Natural killer cell (primary cell): Measurements from ENCODE around the gene PPP1R9A. TPM values are rescaled to one million over a fixed set of nuclear protein-coding genes. Genes with fewer than 3 reads are reported as not detected.

Experiments
- ATAC-seq, 3 donors: fragments of 150-1000 bp in 2 of 3; fragments of 200-7000 bp in 1 of 3; cut with Tn5 transposase; 1 replicate in 1 of 3; 2 replicates in 2 of 3; pipeline ENCODE4 v1.10.0; 2021; ENCODE audit warnings: mild to moderate bottlenecking in 2 of 3, moderate library complexity in 2 of 3
- DNase-seq, 2 donors: peaks; one replicate each; pipeline versions ENCODE4 v3.0.0 to v3.0.0-alpha.2; 2013 to 2021; ENCODE audit warnings: mixed read lengths in 1 of 2
- H3K27ac ChIP-seq: one replicate; pipeline ENCODE4 v1.5.1; 2013; ENCODE audit warnings: mild to moderate bottlenecking, low read length
- H3K27me3 ChIP-seq: one replicate; pipeline ENCODE4 v1.6.1; 2013; ENCODE audit warnings: low read length; ENCODE audit not compliant: control insufficient read depth, insufficient read depth
- H3K36me3 ChIP-seq: one replicate; pipeline ENCODE4 v1.6.1; 2013; ENCODE audit warnings: low read length; ENCODE audit not compliant: control insufficient read depth, insufficient read depth
- H3K4me1 ChIP-seq: one replicate; pipeline ENCODE4 v1.6.1; 2013; ENCODE audit warnings: low read length; ENCODE audit not compliant: control insufficient read depth, insufficient read depth
- H3K4me3 ChIP-seq: one replicate; pipeline ENCODE4 v1.5.1; 2013; ENCODE audit warnings: low read length
- H3K9me3 ChIP-seq: one replicate; pipeline ENCODE4 v1.6.1; 2013; ENCODE audit warnings: low read length; ENCODE audit not compliant: control insufficient read depth, insufficient read depth
- H3K27ac Mint-ChIP-seq, 2 donors: one replicate each; pipeline ENCODE4 v1.8.0; 2022; ENCODE audit warnings: mild to moderate bottlenecking in 2 of 2, mixed read lengths in 2 of 2, moderate library complexity in 1 of 2
- H3K27me3 Mint-ChIP-seq, 2 donors: one replicate each; pipeline ENCODE4 v1.8.0; 2022; ENCODE audit warnings: low read depth in 2 of 2, mixed read lengths in 2 of 2
- H3K36me3 Mint-ChIP-seq: one replicate; pipeline ENCODE4 v1.8.0; 2022; ENCODE audit warnings: mixed read lengths
- H3K4me1 Mint-ChIP-seq, 2 donors: one replicate each; pipeline ENCODE4 v1.8.0; 2022; ENCODE audit warnings: mixed read lengths in 2 of 2
- H3K4me3 Mint-ChIP-seq: one replicate; pipeline ENCODE4 v1.8.0; 2022; ENCODE audit warnings: mild to moderate bottlenecking, moderate library complexity, mixed read lengths
- H3K9me3 Mint-ChIP-seq, 2 donors: one replicate each; pipeline ENCODE4 v1.8.0; 2022; ENCODE audit warnings: mixed read lengths in 2 of 2
- whole genome bisulfite sequencing: methylation state at CpG from one replicate; pipeline ENCODE4 v1.1.7; 2013; ENCODE audit warnings: missing lambda C conversion rate; ENCODE audit not compliant: insufficient coverage; 5-methylcytosine and 5-hydroxymethylcytosine counted together
- intact Hi-C: fragments of 100-400 bp; cut with micrococcal nuclease; formaldehyde crosslinking; loops from one replicate; pipeline ENCODE4 v1.14.2; 2022
- total RNA-seq, 4 donors: library from RNA; stranded (reverse); fragments of 120-200 nt in 1 of 4; gene quantifications; one replicate each; pipeline versions ENCODE4 v1.2.3 to v1.2.4, GENCODE V29; 2013 to 2022
- TF ChIP-seq, protein P1 (sequence below): fragments of 200-600 bp; IDR thresholded peaks from one replicate; pipeline ENCODE4 v1.8.0; 2022; ENCODE audit warnings: antibody characterized with exemption

Gene PPP1R9A
- total RNA-seq, 3 donors from 2014 or later (not counting 1 experiment from before 2014, with no cell fraction given) = 1.6 to 6.0 (median 2.0) TPM

DNA sequence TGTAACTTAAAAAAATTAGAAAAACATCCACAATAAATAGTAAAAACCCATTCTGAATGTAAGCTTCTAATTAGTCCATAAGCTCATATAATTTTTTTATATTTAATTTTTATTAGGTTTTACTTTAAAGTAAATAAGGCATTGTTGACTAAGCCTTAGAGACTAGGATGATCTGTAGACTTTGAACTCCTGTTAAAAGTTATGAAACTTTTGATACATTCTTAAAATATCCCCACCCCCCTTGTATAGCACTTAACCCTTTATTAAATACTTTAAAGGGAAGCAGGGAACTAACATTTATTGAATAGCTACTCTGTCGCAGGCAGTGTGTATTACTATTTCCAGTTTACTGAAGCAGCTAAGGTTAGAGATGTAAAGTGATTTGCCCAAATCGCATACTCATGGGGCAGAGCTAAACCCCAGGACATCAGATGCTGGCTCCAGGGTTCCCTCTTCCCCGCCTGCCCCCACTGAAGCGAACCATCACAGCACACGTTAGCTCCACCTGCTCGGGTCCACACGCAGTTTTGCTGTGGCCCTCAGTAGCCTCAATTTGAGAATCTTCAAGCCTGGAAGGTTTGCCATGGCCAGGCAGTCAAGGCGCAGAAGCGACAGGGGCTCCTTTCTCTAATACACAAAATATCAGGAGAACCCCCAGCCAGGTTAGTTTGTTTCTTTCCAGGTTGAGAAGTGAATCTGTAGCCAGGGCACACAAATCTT, 416.2 kb downstream of the PPP1R9A start:
- H3K9me3 Mint-ChIP-seq = no peaks in the 10 kb centered on the region
- no peak overlapping the region for H3K4me3 Mint-ChIP-seq
- TF ChIP-seq, protein P1, sequence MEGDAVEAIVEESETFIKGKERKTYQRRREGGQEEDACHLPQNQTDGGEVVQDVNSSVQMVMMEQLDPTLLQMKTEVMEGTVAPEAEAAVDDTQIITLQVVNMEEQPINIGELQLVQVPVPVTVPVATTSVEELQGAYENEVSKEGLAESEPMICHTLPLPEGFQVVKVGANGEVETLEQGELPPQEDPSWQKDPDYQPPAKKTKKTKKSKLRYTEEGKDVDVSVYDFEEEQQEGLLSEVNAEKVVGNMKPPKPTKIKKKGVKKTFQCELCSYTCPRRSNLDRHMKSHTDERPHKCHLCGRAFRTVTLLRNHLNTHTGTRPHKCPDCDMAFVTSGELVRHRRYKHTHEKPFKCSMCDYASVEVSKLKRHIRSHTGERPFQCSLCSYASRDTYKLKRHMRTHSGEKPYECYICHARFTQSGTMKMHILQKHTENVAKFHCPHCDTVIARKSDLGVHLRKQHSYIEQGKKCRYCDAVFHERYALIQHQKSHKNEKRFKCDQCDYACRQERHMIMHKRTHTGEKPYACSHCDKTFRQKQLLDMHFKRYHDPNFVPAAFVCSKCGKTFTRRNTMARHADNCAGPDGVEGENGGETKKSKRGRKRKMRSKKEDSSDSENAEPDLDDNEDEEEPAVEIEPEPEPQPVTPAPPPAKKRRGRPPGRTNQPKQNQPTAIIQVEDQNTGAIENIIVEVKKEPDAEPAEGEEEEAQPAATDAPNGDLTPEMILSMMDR = no peak
- DNase-seq (no peak), ATAC-seq (no peak)
- no peaks in the 10 kb centered on the region for H3K4me1 ChIP-seq
- H3K27me3 Mint-ChIP-seq = peaks cover 7 to 14% of the 10 kb centered on the region in 2 donors
- H3K27ac ChIP-seq = no peak overlapping the region
- H3K9me3 ChIP-seq = no peaks in the 10 kb centered on the region
- H3K4me1 Mint-ChIP-seq = no peaks in the 10 kb centered on the region
- peaks cover 9% of the 10 kb centered on the region for H3K27me3 ChIP-seq
- H3K36me3 ChIP-seq = no peaks in the 10 kb centered on the region
- H3K4me3 ChIP-seq = no peak overlapping the region
- no peak overlapping the region for H3K27ac Mint-ChIP-seq
- WGBS = 91% methylated on average over 7 of the region's 9 CpGs
- no peaks in the 10 kb centered on the region for H3K36me3 Mint-ChIP-seq
- intact Hi-C loops = no loop called here

DNA sequence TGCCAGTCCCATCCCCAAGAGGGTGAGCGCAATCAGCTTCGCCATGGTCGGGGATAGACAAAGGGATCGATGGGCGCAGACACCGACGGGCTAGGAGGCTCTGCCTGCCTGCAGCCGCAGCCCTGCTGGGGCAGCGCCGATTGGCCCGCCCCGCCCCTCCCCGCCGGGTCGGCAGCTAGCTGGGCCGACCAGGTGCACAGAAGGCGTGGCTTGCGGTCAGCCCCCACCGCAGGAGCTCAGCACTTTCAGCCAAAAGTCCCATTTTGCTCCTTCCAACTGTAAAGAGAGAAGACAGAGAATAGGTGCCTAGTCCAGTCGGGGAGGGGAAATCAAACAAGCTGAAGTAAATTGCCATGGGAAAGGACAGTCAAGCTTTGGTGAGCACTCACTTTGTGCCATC, 417.0 kb downstream of the PPP1R9A start, which contains the start of gene PON1:
Gene PON1 (minus strand): TSS at position 102 of the 400 bp plus-strand sequence. CDS start 57 bp downstream, at position 45.
- Histone ChIP-seq H3K4me1 (no peaks in the 10 kb centered on the region), H3K4me3 (no peak within 1 kb of the TSS), H3K36me3 (no peaks in the 10 kb centered on the region), H3K27ac (no peak within 1 kb of the TSS), H3K27me3 (peaks cover 9% of the 10 kb centered on the region), H3K9me3 (no peaks in the 10 kb centered on the region)
- TF ChIP-seq, protein P1 = no peak
- no peaks in the 10 kb centered on the region for H3K9me3 Mint-ChIP-seq
- DNase-seq (peak in 1 of 2 donors; percentile 34), ATAC-seq (peak in 1 of 3 donors; percentile 35)
- no peak within 1 kb of the TSS for H3K4me3 Mint-ChIP-seq
- WGBS = 71% methylated on average over 20 of the region's 20 CpGs
- H3K27ac Mint-ChIP-seq = no peak within 1 kb of the TSS
- peaks cover 7 to 14% of the 10 kb centered on the region in 2 donors for H3K27me3 Mint-ChIP-seq
- no peaks in the 10 kb centered on the region for H3K36me3 Mint-ChIP-seq
- no peaks in the 10 kb centered on the region for H3K4me1 Mint-ChIP-seq
- intact Hi-C loops = no loop called here

DNA sequence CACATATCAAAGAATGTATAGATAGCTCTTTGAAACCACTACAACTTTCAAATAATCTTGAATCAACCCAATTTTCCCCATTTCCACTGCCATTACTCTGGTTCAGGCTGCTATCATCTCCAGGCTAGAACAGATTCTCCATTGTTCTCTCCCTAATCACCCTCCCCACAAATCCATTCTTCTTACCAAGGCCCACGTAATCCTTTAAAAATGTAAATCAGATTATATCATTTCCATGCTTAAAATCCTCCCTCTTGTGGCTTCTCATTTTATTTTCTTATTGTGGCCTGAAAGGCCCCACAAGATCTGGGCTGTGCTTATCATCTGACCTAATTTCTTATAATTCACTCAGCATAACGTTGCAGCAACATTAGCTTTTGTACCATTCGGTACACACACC, 420.0 kb downstream of the PPP1R9A start:
- Mint-ChIP-seq H3K36me3 (no peaks in the 10 kb centered on the region), H3K27ac (no peak overlapping the region), H3K9me3 (no peaks in the 10 kb centered on the region), H3K4me1 (peaks cover 11 to 13% of the 10 kb centered on the region in 2 donors), H3K27me3 (peaks cover 7 to 14% of the 10 kb centered on the region in 2 donors), H3K4me3 (no peak overlapping the region)
- 85% methylated on average over 3 of the region's 3 CpGs for WGBS
- ATAC-seq (no peak), DNase-seq (no peak)
- Histone ChIP-seq H3K27me3 (peaks cover 9% of the 10 kb centered on the region), H3K27ac (no peak overlapping the region), H3K36me3 (no peaks in the 10 kb centered on the region), H3K4me3 (no peak overlapping the region), H3K4me1 (peaks cover 3% of the 10 kb centered on the region), H3K9me3 (no peaks in the 10 kb centered on the region)
- intact Hi-C loops = no loop called here
- TF ChIP-seq, protein P1 = no peak
